Mesenchymal stem cell (in vitro differentiated cells and primary cell): ENCODE measurements around the gene ZNF558.
A peak's percentile ranks its signal among the peaks of the same experiment; 100 is the strongest.

ENCODE experiments used
- DNase-seq: peaks from one replicate; pipeline ENCODE4 v3.0.0-alpha.2; 2013
- H2AFZ ChIP-seq: one replicate; pipeline ENCODE4 v1.6.1; 2013; ENCODE audit warnings: low read depth, mild to moderate bottlenecking, control low read depth, inconsistent platforms, low read length, moderate library complexity
- H2AK5ac ChIP-seq: 2 replicates; pipeline ENCODE4 v1.6.1; 2013; ENCODE audit warnings: low read length, moderate library complexity, mild to moderate bottlenecking, inconsistent platforms; ENCODE audit not compliant: severe bottlenecking
- H2BK120ac ChIP-seq: one replicate; pipeline ENCODE4 v1.6.1; 2013; ENCODE audit warnings: low read depth, mild to moderate bottlenecking, inconsistent platforms, low read length, moderate library complexity
- H2BK12ac ChIP-seq, 2 experiments: one replicate each; pipeline ENCODE4 v1.6.1; 2013; ENCODE audit warnings: inconsistent platforms in 2 of 2, low read length in 2 of 2, mild to moderate bottlenecking in 2 of 2, moderate library complexity in 2 of 2, control low read depth in 1 of 2
- H2BK15ac ChIP-seq: one replicate; pipeline ENCODE4 v1.6.1; 2013; ENCODE audit warnings: mild to moderate bottlenecking, low read depth, inconsistent platforms; ENCODE audit not compliant: poor library complexity, severe bottlenecking
- H2BK5ac ChIP-seq: 2 replicates; pipeline ENCODE4 v1.6.1; 2013; ENCODE audit warnings: low read depth, mild to moderate bottlenecking, low read length, control low read depth, inconsistent platforms; ENCODE audit not compliant: poor library complexity, severe bottlenecking
- H3K14ac ChIP-seq, 2 experiments: one replicate each; pipeline ENCODE4 v1.6.1; 2013; ENCODE audit warnings: inconsistent platforms in 2 of 2, low read length in 2 of 2, control low read depth in 1 of 2, mild to moderate bottlenecking in 1 of 2, moderate library complexity in 1 of 2
- H3K18ac ChIP-seq, 2 experiments: one replicate each; pipeline ENCODE4 v1.6.1; 2013; ENCODE audit warnings: inconsistent platforms in 2 of 2, low read length in 2 of 2, control low read depth in 1 of 2, low read depth in 1 of 2, mild to moderate bottlenecking in 1 of 2
- H3K23ac ChIP-seq, 2 experiments: one replicate each; pipeline ENCODE4 v1.6.1; 2013; ENCODE audit warnings: inconsistent platforms in 2 of 2, low read length in 2 of 2, mild to moderate bottlenecking in 2 of 2, moderate library complexity in 2 of 2, control low read depth in 1 of 2
- H3K27ac ChIP-seq: 2 replicates; pipeline ENCODE4 v1.5.1; 2013; ENCODE audit warnings: mild to moderate bottlenecking, moderate library complexity, low read length, control low read depth, inconsistent platforms; ENCODE audit not compliant: poor library complexity, severe bottlenecking
- H3K27me3 ChIP-seq, 2 experiments: 2 replicates each; pipeline versions ENCODE4 v1.6.1 to v1.7.0; 2013; ENCODE audit warnings: low read length in 2 of 2, mild to moderate bottlenecking in 2 of 2, moderate library complexity in 2 of 2, control low read depth in 1 of 2, inconsistent platforms in 1 of 2; ENCODE audit not compliant: control insufficient read depth in 1 of 2, insufficient read depth in 1 of 2
- H3K36me3 ChIP-seq, 2 experiments: 2 replicates each; pipeline versions ENCODE4 v1.6.1 to v1.7.0; 2013; ENCODE audit warnings: low read length in 2 of 2, control low read depth in 1 of 2, inconsistent platforms in 1 of 2, low read depth in 1 of 2, mild to moderate bottlenecking in 1 of 2; ENCODE audit not compliant: insufficient read depth in 2 of 2, control insufficient read depth in 1 of 2
- H3K4ac ChIP-seq, 2 experiments: one replicate each; pipeline ENCODE4 v1.6.1; 2013; ENCODE audit warnings: inconsistent platforms in 2 of 2, low read length in 2 of 2, mild to moderate bottlenecking in 2 of 2, moderate library complexity in 2 of 2, control low read depth in 1 of 2, low read depth in 1 of 2
- H3K4me1 ChIP-seq: 2 replicates; pipeline ENCODE4 v1.6.1; 2013; ENCODE audit warnings: low read depth, low read length, control low read depth; ENCODE audit not compliant: control insufficient read depth, insufficient read depth
- H3K4me2 ChIP-seq: 2 replicates; pipeline ENCODE4 v1.6.1; 2013; ENCODE audit warnings: low read length, mild to moderate bottlenecking, inconsistent platforms; ENCODE audit not compliant: poor library complexity, severe bottlenecking
- H3K4me3 ChIP-seq, 2 experiments: 2 replicates each; pipeline versions ENCODE4 v1.5.1 to v1.7.0; 2013; ENCODE audit warnings: low read length in 2 of 2, mild to moderate bottlenecking in 2 of 2, control low read depth in 1 of 2, low read depth in 1 of 2; ENCODE audit not compliant: insufficient read depth in 1 of 2
- H3K79me1 ChIP-seq: replicated peaks from 2 replicates; pipeline ENCODE4 v1.6.1; 2013; ENCODE audit warnings: mild to moderate bottlenecking, control low read depth, low read length, inconsistent platforms; ENCODE audit not compliant: poor library complexity, severe bottlenecking
- H3K9ac ChIP-seq: 2 replicates; pipeline ENCODE4 v1.7.0; 2013; ENCODE audit warnings: mild to moderate bottlenecking, low read length, moderate library complexity
- H3K9me3 ChIP-seq: 2 replicates; pipeline ENCODE4 v1.7.0; 2013; ENCODE audit warnings: mild to moderate bottlenecking, low read length; ENCODE audit not compliant: control insufficient read depth
- H4K8ac ChIP-seq: one replicate; pipeline ENCODE4 v1.6.1; 2013; ENCODE audit warnings: inconsistent platforms, mild to moderate bottlenecking, low read length, moderate library complexity
- H4K91ac ChIP-seq: one replicate; pipeline ENCODE4 v1.6.1; 2013; ENCODE audit warnings: mild to moderate bottlenecking, low read length, inconsistent platforms
- WGBS: methylation state at CpG from one replicate; pipeline ENCODE4 v1.1.7; 2013; ENCODE audit warnings: mixed read lengths; 5-methylcytosine and 5-hydroxymethylcytosine counted together

Gene ZNF558

DNA sequence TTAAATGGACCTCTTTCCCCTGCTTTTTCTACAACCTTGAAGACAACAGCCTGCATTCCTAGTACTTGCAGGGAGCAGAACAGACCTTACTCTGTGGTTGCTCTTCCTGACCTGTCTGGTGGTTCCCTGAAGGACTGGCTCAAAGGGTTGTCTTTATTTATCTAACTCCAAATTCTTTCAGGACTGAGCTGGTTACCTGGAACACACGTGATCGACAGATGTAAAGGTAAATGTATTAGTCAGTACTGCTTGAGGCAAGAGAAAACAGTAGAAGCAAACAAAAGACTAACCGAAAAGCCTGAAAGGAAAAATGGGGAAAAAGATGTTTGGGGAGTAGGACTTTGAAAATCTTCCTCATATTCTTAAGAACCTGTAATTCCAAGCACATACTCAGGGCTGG is 17.9 kb downstream of the ZNF558 start:
- peaks cover 99% of the 10 kb centered on the region for H3K9me3 ChIP-seq
- H3K27ac ChIP-seq: no peak overlapping the region
- no peak overlapping the region for H3K14ac ChIP-seq
- peak overlapping the region in 1 of 2 experiments; percentile 72 for H3K4me3 ChIP-seq
- H3K4ac ChIP-seq: no peak overlapping the region
- H3K4me2 ChIP-seq: no peak overlapping the region
- H2AFZ ChIP-seq: no peak overlapping the region
- no peak overlapping the region for H2AK5ac ChIP-seq
- no peak overlapping the region for H4K91ac ChIP-seq
- peaks cover 43 to 99% of the 10 kb centered on the region in 2 experiments for H3K36me3 ChIP-seq
- no peak overlapping the region for H3K18ac ChIP-seq
- H2BK120ac ChIP-seq: no peak overlapping the region
- no peak for DNase-seq
- no peak overlapping the region for H2BK5ac ChIP-seq
- WGBS: 92% methylated on average over 3 of the region's 3 CpGs
- peaks cover 7% of the 10 kb centered on the region for H3K79me1 ChIP-seq
- H4K8ac ChIP-seq: no peak overlapping the region
- no peaks in the 10 kb centered on the region for H3K4me1 ChIP-seq
- H3K27me3 ChIP-seq: no peaks in the 10 kb centered on the region
- no peak overlapping the region for H2BK15ac ChIP-seq
- no peak overlapping the region for H3K9ac ChIP-seq
- H2BK12ac ChIP-seq: no peak overlapping the region
- H3K23ac ChIP-seq: no peak overlapping the region

DNA sequence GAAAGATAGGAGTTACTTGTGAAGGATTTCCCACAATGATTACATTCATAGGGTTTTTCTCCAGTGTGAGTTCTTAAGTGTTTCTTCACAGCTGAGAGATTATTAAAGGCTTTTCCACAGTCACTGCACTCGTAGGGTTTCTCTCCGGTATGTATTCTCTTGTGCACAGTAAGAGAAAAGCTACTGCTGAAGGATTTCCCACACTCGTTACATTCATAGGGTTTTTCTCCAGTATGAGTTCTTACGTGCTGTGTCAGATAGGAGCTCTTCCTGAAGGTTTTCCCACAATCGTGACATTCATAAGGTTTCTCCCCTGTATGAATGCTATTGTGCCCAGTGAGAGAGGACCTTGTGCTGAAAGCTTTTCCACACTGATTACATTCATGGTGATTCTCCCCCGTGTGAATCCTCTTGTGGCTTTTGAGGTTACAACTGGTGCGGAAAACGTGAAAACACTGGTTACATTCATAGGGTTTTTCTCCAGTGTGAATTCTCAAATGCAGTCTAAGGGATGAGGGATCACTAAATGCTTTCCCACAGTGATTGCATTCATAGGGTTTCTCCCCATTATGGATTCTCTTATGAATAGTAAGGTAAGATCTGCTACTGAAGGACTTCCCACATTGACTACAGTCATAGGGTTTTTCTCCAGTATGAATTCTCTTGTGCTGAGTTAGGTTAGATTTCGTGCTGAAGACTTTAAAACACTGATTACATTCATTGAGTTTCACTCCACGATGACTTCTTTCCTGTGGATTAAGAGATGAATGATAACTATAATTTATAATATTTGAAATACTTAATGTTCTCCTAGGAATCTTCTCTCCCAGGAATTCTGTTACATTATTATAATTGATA is 20.6 kb downstream of the ZNF558 start:
- DNase-seq: peak; percentile 15
- no peaks in the 10 kb centered on the region for H3K4me1 ChIP-seq
- no peak overlapping the region for H3K27ac ChIP-seq
- no peak overlapping the region for H4K91ac ChIP-seq
- no peak overlapping the region for H3K14ac ChIP-seq
- no peak overlapping the region for H3K9ac ChIP-seq
- no peak overlapping the region for H3K18ac ChIP-seq
- no peak overlapping the region for H2AK5ac ChIP-seq
- peaks cover 7% of the 10 kb centered on the region for H3K79me1 ChIP-seq
- no peak overlapping the region for H2BK12ac ChIP-seq
- H3K4me2 ChIP-seq: no peak overlapping the region
- no peak overlapping the region for H4K8ac ChIP-seq
- H3K23ac ChIP-seq: no peak overlapping the region
- H3K36me3 ChIP-seq: peaks cover 50 to 95% of the 10 kb centered on the region in 2 experiments
- H2BK15ac ChIP-seq: no peak overlapping the region
- H2BK5ac ChIP-seq: no peak overlapping the region
- no peak overlapping the region for H3K4ac ChIP-seq
- H3K4me3 ChIP-seq: peak overlapping the region in 1 of 2 experiments; percentile 72
- no peaks in the 10 kb centered on the region for H3K27me3 ChIP-seq
- peaks cover 99% of the 10 kb centered on the region for H3K9me3 ChIP-seq
- 97% methylated on average over 8 of the region's 10 CpGs for WGBS
- no peak overlapping the region for H2AFZ ChIP-seq
- H2BK120ac ChIP-seq: no peak overlapping the region

DNA sequence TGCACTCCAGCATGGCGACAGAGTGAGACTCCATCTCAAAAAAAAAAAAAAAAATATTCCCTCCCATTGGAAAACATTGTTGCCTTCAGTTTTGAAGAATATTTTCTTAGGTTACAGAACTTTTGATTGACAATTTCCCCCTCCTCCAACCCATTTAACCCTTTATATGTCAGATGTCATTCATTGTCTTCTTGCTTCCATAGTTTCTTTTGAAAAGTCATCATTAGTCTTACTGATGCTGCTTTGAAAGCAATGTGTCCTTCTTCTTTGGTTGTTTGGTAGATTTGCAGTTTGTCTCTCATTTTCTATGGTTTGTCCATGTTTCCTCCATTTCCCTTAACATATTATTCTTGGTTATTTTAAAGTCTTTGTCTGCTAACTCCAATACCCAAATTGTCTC is 25.4 kb downstream of the ZNF558 start:
- DNase-seq: no peak
- WGBS: no CpG with 5 or more reads among the region's 1 CpG
- no peaks in the 10 kb centered on the region for H3K79me1 ChIP-seq
- no peak overlapping the region for H2BK12ac ChIP-seq
- no peaks in the 10 kb centered on the region for H3K4me1 ChIP-seq
- H3K23ac ChIP-seq: no peak overlapping the region
- H2BK5ac ChIP-seq: no peak overlapping the region
- peaks cover 92% of the 10 kb centered on the region for H3K9me3 ChIP-seq
- no peak overlapping the region for H3K9ac ChIP-seq
- H3K18ac ChIP-seq: no peak overlapping the region
- H3K4me3 ChIP-seq: peak overlapping the region in 1 of 2 experiments; percentile 28
- no peak overlapping the region for H3K4ac ChIP-seq
- H3K27ac ChIP-seq: no peak overlapping the region
- H3K36me3 ChIP-seq: peaks cover 51 to 68% of the 10 kb centered on the region in 2 experiments
- H4K91ac ChIP-seq: no peak overlapping the region
- H3K27me3 ChIP-seq: no peaks in the 10 kb centered on the region
- no peak overlapping the region for H3K4me2 ChIP-seq
- no peak overlapping the region for H2BK120ac ChIP-seq
- no peak overlapping the region for H2AFZ ChIP-seq
- H2AK5ac ChIP-seq: no peak overlapping the region
- H2BK15ac ChIP-seq: no peak overlapping the region
- H4K8ac ChIP-seq: no peak overlapping the region
- no peak overlapping the region for H3K14ac ChIP-seq

DNA sequence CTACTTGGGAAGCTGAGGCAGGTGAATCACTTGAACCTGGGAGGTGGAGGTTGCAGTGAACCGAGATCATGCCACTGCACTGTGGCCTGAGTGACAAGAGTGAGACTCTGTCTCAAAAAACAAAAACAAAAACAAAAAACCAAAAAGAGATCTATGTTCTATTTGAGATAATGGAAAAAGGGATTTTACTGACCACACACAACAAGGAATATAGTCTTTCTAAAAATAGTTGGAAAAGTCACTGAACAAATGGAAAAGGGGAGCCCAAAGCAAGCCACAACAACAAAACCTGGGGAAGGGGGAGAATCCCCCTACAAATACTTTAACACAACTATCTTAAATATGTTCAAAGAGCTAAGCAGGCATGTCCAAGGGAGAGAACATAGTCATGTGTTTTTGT is 37.3 kb downstream of the ZNF558 start:
- no peak overlapping the region for H3K23ac ChIP-seq
- no peak overlapping the region for H3K4me3 ChIP-seq
- H2BK12ac ChIP-seq: no peak overlapping the region
- no peak overlapping the region for H2BK120ac ChIP-seq
- H3K9me3 ChIP-seq: peaks cover 24% of the 10 kb centered on the region
- no peaks in the 10 kb centered on the region for H3K4me1 ChIP-seq
- no peak overlapping the region for H4K91ac ChIP-seq
- H3K4ac ChIP-seq: no peak overlapping the region
- no peaks in the 10 kb centered on the region for H3K27me3 ChIP-seq
- H3K27ac ChIP-seq: no peak overlapping the region
- no peak overlapping the region for H2AK5ac ChIP-seq
- H3K4me2 ChIP-seq: no peak overlapping the region
- H3K36me3 ChIP-seq: no peaks in the 10 kb centered on the region
- H2AFZ ChIP-seq: no peak overlapping the region
- H3K14ac ChIP-seq: no peak overlapping the region
- H2BK15ac ChIP-seq: no peak overlapping the region
- H4K8ac ChIP-seq: no peak overlapping the region
- no peak overlapping the region for H3K18ac ChIP-seq
- no CpG with 5 or more reads among the region's 1 CpG for WGBS
- H3K79me1 ChIP-seq: no peaks in the 10 kb centered on the region
- DNase-seq: no peak
- no peak overlapping the region for H3K9ac ChIP-seq
- H2BK5ac ChIP-seq: no peak overlapping the region
